Keratinocyte (primary cell): ENCODE results near the gene MED25.

Source experiments
- EZH2 ChIP-seq: IDR thresholded peaks from one replicate; pipeline ENCODE4 v1.6.1; 2012; ENCODE audit warnings: inconsistent platforms, mild to moderate bottlenecking, low read length, moderate library complexity
- TF ChIP-seq, protein P1 (sequence below), 3 experiments: IDR thresholded peaks in 1 of 3; conservative IDR thresholded peaks in 1 of 3; optimal IDR thresholded peaks in 1 of 3; 2 replicates in 2 of 3; 3 replicates in 1 of 3; pipeline versions ENCODE3 to v1.5.1; 2011; ENCODE audit warnings: low read length in 3 of 3, mild to moderate bottlenecking in 3 of 3, moderate library complexity in 2 of 3, control low read depth in 1 of 3, inconsistent platforms in 1 of 3; ENCODE audit not compliant: insufficient read depth in 2 of 3; ENCODE audit errors: extremely low read depth in 1 of 3

DNA sequence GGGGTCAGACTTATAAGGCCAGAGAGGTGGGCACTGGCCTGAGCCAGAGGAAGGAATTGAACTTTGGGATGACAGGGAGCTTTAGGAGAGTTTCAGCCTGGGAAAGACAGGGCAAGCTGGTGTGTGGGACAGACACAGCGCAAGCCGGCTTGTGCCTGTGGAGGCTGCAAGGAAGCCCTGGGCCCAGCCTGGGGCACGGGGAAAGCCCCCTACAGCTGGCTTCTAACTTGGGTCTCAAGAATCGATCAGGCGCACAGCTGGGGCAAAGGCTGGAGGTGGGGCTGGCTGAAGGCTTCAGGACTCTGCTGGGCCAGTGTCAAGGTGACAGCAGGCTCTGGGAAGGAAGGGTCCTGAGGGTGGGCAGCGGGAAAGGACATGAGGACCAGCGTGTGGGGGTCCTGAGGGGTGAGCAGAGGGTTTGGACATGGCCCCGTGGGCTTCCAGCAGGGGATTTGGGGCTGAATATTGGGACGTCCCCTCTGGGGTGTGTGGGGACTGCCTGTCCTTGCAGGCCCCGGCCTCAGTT is 35.8 kb downstream of the MED25 start:
- TF ChIP-seq, protein P1, sequence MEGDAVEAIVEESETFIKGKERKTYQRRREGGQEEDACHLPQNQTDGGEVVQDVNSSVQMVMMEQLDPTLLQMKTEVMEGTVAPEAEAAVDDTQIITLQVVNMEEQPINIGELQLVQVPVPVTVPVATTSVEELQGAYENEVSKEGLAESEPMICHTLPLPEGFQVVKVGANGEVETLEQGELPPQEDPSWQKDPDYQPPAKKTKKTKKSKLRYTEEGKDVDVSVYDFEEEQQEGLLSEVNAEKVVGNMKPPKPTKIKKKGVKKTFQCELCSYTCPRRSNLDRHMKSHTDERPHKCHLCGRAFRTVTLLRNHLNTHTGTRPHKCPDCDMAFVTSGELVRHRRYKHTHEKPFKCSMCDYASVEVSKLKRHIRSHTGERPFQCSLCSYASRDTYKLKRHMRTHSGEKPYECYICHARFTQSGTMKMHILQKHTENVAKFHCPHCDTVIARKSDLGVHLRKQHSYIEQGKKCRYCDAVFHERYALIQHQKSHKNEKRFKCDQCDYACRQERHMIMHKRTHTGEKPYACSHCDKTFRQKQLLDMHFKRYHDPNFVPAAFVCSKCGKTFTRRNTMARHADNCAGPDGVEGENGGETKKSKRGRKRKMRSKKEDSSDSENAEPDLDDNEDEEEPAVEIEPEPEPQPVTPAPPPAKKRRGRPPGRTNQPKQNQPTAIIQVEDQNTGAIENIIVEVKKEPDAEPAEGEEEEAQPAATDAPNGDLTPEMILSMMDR (optimal IDR thresholded peaks at IDR 0.05 in 1 of 3, IDR thresholded peaks at IDR 0.05 in 1 of 3, conservative IDR thresholded peaks at IDR 0.05 in 1 of 3; ENCODE audit: extremely low read depth in 1 of 3, insufficient read depth in 2 of 3, low read length in 3 of 3), result no peak
- no peak for TF ChIP-seq EZH2
